HT1080 (cell line): Measurements from ENCODE around the gene ATP8B3. TPM values are rescaled to one million over a fixed set of nuclear protein-coding genes. Genes with fewer than 3 reads are reported as not detected.
"Not testable (repeated sequence)": the region's sequence is repeated elsewhere in the genome, so short reads cannot be mapped to it uniquely, and the experiment has no call there.

ENCODE experiments used
- DNase-seq: peaks from one replicate; pipeline ENCODE4 v3.0.0-alpha.2; 2015; ENCODE audit warnings: low read depth
- total RNA-seq: library from RNA; depleted of rRNA; stranded (reverse); fragments of >200 nt; shearing (Covaris generic); gene quantifications from 2 replicates; pipeline ENCODE4 v1.2.3, GENCODE V29; 2014

ATP8B3 gene
- total RNA-seq, 1 experiment from 2014 or later, result 9.8 TPM

- DNase-seq, result not testable (repeated sequence)
Observed at GRCh38 chr19:1797313-1797712, 14.8 kb downstream of the ATP8B3 start.

GRCh38 chr19:1796395-1797142, 15.5 kb downstream of the ATP8B3 start:
- DNase-seq, result no peak

- DNase-seq, result no peak
Observed at GRCh38 chr19:1794424-1795172, 17.5 kb downstream of the ATP8B3 start.

- no peak for DNase-seq
Observed at GRCh38 chr19:1791879-1792278, 20.2 kb downstream of the ATP8B3 start.

GRCh38 chr19:1790054-1790792, 21.9 kb downstream of the ATP8B3 start:
- no peak for DNase-seq

- no peak for DNase-seq
Observed at GRCh38 chr19:1789261-1790041, 22.6 kb downstream of the ATP8B3 start.

- DNase-seq, result no peak
Observed at GRCh38 chr19:1787116-1787515, 25.0 kb downstream of the ATP8B3 start.

- DNase-seq, result no peak
Observed at GRCh38 chr19:1786668-1787067, 25.4 kb downstream of the ATP8B3 start.

- no peak for DNase-seq
Observed at GRCh38 chr19:1785310-1785709, 26.8 kb downstream of the ATP8B3 start.

GRCh38 chr19:1783874-1784273, 28.2 kb downstream of the ATP8B3 start:
- DNase-seq, result no peak

GRCh38 chr19:1783354-1783753, 28.7 kb downstream of the ATP8B3 start:
- DNase-seq, result no peak

GRCh38 chr19:1782521-1782920, 29.6 kb downstream of the ATP8B3 start:
- no peak for DNase-seq

GRCh38 chr19:1780272-1780958, 31.7 kb downstream of the ATP8B3 start:
- DNase-seq, result peak; percentile 32

GRCh38 chr19:1779574-1779973, 32.5 kb downstream of the ATP8B3 start:
- no peak for DNase-seq

GRCh38 chr19:1777149-1777548, 34.9 kb downstream of the ATP8B3 start:
- no peak for DNase-seq

GRCh38 chr19:1776606-1777147, 35.4 kb downstream of the ATP8B3 start:
- no peak for DNase-seq

GRCh38 chr19:1775951-1776605, 36.0 kb downstream of the ATP8B3 start:
- no peak for DNase-seq

GRCh38 chr19:1774989-1775772, 36.9 kb downstream of the ATP8B3 start:
- peak; percentile 71 for DNase-seq

- DNase-seq, result peak; percentile 77
Observed at GRCh38 chr19:1773184-1773583, 38.9 kb downstream of the ATP8B3 start.
